ENCODE data around the gene UST.
A peak's percentile ranks its signal among the peaks of the same experiment; 100 is the strongest.

The UST gene

GRCh38 chr6:148824291-148824690 is 77.5 kb downstream of the UST start:
- no peaks in the 10 kb centered on the region for H3K27me3 Mint-ChIP-seq
- peak overlapping the region; percentile 17 for H3K27ac Mint-ChIP-seq
- no peak overlapping the region for H3K4me3 Mint-ChIP-seq
- H3K4me1 Mint-ChIP-seq = peaks cover 45% of the 10 kb centered on the region
- H3K36me3 Mint-ChIP-seq = no peaks in the 10 kb centered on the region
- H3K9me3 Mint-ChIP-seq = peaks cover 3% of the 10 kb centered on the region
- no peak for ATAC-seq

GRCh38 chr6:148824960-148825359 is 78.1 kb downstream of the UST start:
- Mint-ChIP-seq H3K36me3 (no peaks in the 10 kb centered on the region), H3K27ac (peak overlapping the region; percentile 31), H3K9me3 (peaks cover 3% of the 10 kb centered on the region), H3K4me3 (no peak overlapping the region), H3K27me3 (no peaks in the 10 kb centered on the region), H3K4me1 (peaks cover 47% of the 10 kb centered on the region)
- no peak for ATAC-seq

DNA sequence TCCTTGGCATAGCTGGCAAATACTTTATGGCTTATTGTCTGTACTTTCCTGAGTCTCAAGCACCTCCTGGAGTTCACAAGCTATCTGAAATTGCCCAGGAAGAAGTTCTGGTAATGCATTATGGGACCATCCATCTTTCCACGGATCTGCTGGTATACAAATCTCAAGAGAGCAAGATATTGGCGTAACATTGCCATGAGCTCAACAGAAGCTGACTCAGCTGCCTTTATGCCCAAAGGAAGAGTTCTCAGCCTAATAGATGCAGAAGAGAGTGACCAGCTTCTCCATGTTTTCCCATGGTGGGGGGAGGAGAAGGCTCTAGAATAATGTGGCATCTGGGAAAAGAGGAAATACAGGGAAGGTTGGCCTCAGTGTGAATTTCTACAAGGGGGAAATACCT is 78.7 kb downstream of the UST start:
- Mint-ChIP-seq H3K27me3 (no peaks in the 10 kb centered on the region), H3K9me3 (peaks cover 3% of the 10 kb centered on the region), H3K4me1 (peaks cover 51% of the 10 kb centered on the region), H3K4me3 (no peak overlapping the region), H3K27ac (no peak overlapping the region), H3K36me3 (no peaks in the 10 kb centered on the region)
- no peak for ATAC-seq

DNA sequence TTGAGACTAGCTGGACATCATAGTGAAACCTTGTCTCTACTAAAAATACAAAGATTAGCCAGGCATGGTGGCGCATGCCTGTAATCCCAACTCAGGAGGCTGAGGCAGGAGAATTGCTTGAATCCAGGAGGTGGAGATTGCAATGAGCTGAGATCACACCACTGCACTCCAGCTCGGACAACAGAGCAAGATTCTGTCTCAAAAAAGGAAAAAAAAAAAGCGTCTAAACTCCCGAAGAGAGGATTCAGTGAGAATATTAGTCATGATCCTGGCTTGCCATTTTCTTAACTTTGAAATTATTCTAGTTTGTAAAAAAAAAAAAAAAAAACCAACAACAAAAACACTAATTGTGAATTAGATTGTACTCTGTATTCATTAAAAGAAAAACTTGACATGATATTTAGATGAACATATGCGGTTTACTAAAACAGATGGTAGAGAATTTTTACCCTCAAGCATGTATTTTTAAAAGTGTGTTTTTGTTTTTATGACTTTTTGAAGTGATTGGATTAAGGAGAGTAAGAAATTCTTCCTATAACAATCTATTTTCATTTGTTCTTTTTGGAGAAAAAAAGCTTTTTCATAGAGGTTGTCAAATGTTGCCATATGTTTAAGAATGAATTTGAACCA is 80.7 kb downstream of the UST start:
- no peak for ATAC-seq
- H3K36me3 Mint-ChIP-seq = no peaks in the 10 kb centered on the region
- no peaks in the 10 kb centered on the region for H3K27me3 Mint-ChIP-seq
- H3K4me3 Mint-ChIP-seq = no peak overlapping the region
- no peak overlapping the region for H3K27ac Mint-ChIP-seq
- H3K4me1 Mint-ChIP-seq = peaks cover 51% of the 10 kb centered on the region
- H3K9me3 Mint-ChIP-seq = peaks cover 3% of the 10 kb centered on the region

GRCh38 chr6:148828047-148828446 is 81.2 kb downstream of the UST start:
- no peak for ATAC-seq
- Mint-ChIP-seq H3K4me1 (peaks cover 45% of the 10 kb centered on the region), H3K27ac (no peak overlapping the region), H3K36me3 (no peaks in the 10 kb centered on the region), H3K9me3 (peaks cover 3% of the 10 kb centered on the region), H3K4me3 (no peak overlapping the region), H3K27me3 (no peaks in the 10 kb centered on the region)

DNA sequence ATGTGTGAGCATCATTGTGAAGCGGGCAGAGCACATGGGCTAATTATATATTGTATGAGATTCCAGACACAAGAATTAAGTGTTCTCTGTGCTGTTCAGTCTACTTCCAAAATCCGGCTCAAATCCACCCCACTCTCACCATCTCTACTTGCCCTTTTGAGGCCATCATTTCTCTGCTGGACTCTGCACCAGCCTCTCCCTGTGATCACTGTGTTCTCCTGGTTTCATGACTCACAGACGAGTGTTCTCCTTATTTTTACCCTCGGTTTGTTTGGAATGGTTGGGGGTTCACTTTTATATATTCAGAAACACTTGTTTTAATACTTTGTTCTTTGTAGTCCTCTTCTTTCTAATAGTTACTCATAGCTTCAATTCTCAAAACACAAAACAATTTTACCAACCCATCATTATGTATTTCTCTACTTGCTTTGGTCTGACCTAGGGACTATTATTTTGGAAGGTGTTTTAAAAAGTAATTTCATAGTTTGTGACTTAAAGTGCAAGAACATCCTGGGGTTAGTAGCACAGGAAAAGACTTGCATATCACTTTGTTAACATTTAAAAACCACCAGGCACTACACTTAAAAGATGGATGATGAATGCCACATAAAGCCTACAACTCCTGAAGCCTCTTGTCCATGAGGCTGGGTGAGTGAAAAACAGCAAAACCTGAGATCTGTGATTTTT is 82.7 kb downstream of the UST start:
- Mint-ChIP-seq H3K4me3 (no peak overlapping the region), H3K9me3 (peaks cover 3% of the 10 kb centered on the region), H3K27me3 (no peaks in the 10 kb centered on the region), H3K36me3 (no peaks in the 10 kb centered on the region), H3K4me1 (peaks cover 37% of the 10 kb centered on the region), H3K27ac (peak overlapping the region; percentile 17)
- no peak for ATAC-seq

DNA sequence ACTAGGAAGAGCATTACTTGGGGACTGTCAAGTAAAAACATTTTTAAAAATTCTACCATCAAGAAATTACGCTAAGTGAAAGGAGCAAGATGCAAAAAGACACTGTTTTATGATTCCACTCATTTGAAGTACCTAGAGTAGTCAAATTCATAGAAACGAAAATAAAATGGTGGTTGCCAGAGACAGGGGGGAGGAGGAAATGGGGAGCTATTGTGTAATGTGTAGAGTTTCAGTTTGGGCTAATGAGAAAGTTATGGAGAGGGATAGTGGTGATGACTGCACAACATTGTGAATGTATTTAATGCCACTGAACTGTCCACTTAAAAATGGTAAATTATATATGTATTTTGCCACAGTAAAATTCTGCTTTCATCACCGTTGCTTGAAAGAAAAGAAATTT is 83.8 kb downstream of the UST start:
- peak; percentile 72 for ATAC-seq
- no peaks in the 10 kb centered on the region for H3K36me3 Mint-ChIP-seq
- peaks cover 32% of the 10 kb centered on the region for H3K4me1 Mint-ChIP-seq
- H3K27me3 Mint-ChIP-seq = no peaks in the 10 kb centered on the region
- peak overlapping the region; percentile 88 for H3K4me3 Mint-ChIP-seq
- no peaks in the 10 kb centered on the region for H3K9me3 Mint-ChIP-seq
- peak overlapping the region; percentile 83 for H3K27ac Mint-ChIP-seq

GRCh38 chr6:148831064-148831463 is 84.2 kb downstream of the UST start:
- H3K36me3 Mint-ChIP-seq = no peaks in the 10 kb centered on the region
- ATAC-seq = peak; percentile 93

GRCh38 chr6:148831531-148831930 is 84.7 kb downstream of the UST start:
- H3K9me3 Mint-ChIP-seq = no peaks in the 10 kb centered on the region
- no peaks in the 10 kb centered on the region for H3K27me3 Mint-ChIP-seq
- H3K27ac Mint-ChIP-seq = peak overlapping the region; percentile 83
- H3K36me3 Mint-ChIP-seq = no peaks in the 10 kb centered on the region
- no peak for ATAC-seq
- H3K4me1 Mint-ChIP-seq = peaks cover 38% of the 10 kb centered on the region
- no peak overlapping the region for H3K4me3 Mint-ChIP-seq

More at GRCh38 chr6:148831064-148831463, 84.2 kb downstream of the UST start:
- Mint-ChIP-seq H3K4me1 (peaks cover 33% of the 10 kb centered on the region), H3K4me3 (peak overlapping the region; percentile 88), H3K27ac (peak overlapping the region; percentile 83), H3K9me3 (no peaks in the 10 kb centered on the region), H3K27me3 (no peaks in the 10 kb centered on the region)

DNA sequence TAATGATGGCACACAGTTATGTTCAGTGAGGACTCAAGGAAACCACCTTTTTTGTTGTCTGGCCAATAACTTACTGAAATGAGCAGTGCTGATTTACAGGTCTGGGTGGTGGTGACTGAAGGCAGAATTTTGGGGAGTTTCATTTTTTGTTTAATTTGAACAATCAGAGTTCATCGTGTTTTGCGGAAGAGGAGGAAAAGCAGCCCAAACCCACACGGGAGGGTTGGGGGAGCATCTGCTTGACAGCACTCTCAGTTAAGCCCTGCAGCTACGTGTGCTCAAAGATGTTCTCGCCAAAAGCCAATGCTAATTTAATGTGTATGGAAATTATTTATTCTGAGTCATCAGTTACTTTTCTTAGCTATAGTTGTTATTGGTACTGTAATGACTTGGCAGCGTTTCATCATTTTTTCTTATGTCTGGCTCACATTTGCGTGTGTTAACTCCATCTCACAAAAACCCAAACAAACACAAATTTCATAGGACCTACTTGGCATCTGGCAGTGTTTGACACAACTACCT is 89.2 kb downstream of the UST start:
- peak; percentile 74 for ATAC-seq
- Mint-ChIP-seq H3K4me3 (peak overlapping the region; percentile 48), H3K9me3 (no peaks in the 10 kb centered on the region), H3K27ac (peak overlapping the region; percentile 82), H3K36me3 (no peaks in the 10 kb centered on the region), H3K27me3 (no peaks in the 10 kb centered on the region), H3K4me1 (peaks cover 44% of the 10 kb centered on the region)

GRCh38 chr6:148836751-148837150 is 89.9 kb downstream of the UST start:
- Mint-ChIP-seq H3K27ac (peak overlapping the region; percentile 82), H3K9me3 (no peaks in the 10 kb centered on the region), H3K4me1 (peaks cover 43% of the 10 kb centered on the region), H3K27me3 (no peaks in the 10 kb centered on the region), H3K4me3 (no peak overlapping the region), H3K36me3 (no peaks in the 10 kb centered on the region)
- no peak for ATAC-seq

DNA sequence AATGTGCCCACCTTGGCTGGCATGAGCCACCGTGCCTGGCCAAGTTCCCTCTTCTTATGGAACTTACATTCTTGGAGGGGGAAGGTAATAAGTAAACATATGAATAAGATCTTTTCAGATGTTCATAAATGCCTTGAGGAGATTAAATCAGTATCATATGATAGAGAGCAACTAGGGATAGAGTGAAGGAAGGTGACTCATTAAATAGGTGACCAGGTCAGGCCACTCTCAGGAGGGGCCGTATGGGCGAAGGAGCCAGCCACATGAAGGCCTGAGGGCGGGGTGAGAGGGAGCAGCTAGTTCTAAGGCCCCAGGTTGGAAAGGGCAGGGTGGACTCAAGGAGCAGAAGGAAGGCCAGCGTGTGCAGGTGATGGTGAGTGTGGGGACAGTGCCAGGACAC is 91.1 kb downstream of the UST start:
- H3K36me3 Mint-ChIP-seq = no peaks in the 10 kb centered on the region
- H3K4me1 Mint-ChIP-seq = peaks cover 49% of the 10 kb centered on the region
- no peaks in the 10 kb centered on the region for H3K9me3 Mint-ChIP-seq
- H3K4me3 Mint-ChIP-seq = no peak overlapping the region
- no peaks in the 10 kb centered on the region for H3K27me3 Mint-ChIP-seq
- ATAC-seq = no peak
- peak overlapping the region; percentile 53 for H3K27ac Mint-ChIP-seq

DNA sequence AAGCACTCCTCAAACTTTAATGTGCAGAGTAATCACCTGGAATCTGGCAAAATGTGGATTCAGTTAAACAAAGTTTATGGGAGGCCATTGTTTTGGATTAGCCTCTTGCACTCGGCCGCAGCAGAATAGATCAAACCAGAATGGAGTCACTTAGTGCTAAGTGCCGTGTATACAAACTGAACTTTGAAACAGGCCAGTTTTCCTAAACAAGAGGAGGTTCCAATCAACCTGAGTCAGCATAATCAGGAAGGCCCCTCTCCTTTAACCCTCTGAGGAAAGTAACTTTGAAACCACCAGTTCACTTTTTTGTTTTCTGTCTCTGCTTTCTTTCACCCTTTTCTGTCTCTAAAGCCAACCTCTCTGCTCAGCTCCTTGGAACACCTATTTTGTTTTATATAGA is 92.2 kb downstream of the UST start:
- no peaks in the 10 kb centered on the region for H3K9me3 Mint-ChIP-seq
- peak overlapping the region; percentile 53 for H3K27ac Mint-ChIP-seq
- H3K4me1 Mint-ChIP-seq = peaks cover 49% of the 10 kb centered on the region
- no peak overlapping the region for H3K4me3 Mint-ChIP-seq
- no peak for ATAC-seq
- no peaks in the 10 kb centered on the region for H3K27me3 Mint-ChIP-seq
- no peaks in the 10 kb centered on the region for H3K36me3 Mint-ChIP-seq

DNA sequence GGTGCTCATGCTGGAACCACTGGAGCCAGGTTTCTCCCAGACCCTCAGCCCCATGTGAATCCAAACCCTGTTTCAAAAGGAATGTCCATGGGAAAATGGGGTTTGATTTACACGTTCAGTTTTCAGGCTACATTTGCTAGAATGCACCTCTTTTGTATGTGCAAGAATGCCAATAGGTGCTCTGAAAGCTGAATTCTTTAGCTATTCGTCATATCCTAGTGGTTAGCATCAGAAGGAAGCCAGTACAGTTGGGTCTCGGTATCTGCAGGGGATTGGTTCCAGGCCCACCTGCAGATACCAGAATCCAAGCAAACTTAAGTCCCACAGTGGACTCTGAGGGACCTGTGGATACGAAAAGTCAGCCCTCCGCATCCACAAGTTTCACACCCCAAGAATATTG is 93.4 kb downstream of the UST start:
- Mint-ChIP-seq H3K4me3 (no peak overlapping the region), H3K27ac (no peak overlapping the region), H3K4me1 (peaks cover 44% of the 10 kb centered on the region), H3K27me3 (no peaks in the 10 kb centered on the region), H3K36me3 (no peaks in the 10 kb centered on the region), H3K9me3 (peaks cover 2% of the 10 kb centered on the region)
- no peak for ATAC-seq

DNA sequence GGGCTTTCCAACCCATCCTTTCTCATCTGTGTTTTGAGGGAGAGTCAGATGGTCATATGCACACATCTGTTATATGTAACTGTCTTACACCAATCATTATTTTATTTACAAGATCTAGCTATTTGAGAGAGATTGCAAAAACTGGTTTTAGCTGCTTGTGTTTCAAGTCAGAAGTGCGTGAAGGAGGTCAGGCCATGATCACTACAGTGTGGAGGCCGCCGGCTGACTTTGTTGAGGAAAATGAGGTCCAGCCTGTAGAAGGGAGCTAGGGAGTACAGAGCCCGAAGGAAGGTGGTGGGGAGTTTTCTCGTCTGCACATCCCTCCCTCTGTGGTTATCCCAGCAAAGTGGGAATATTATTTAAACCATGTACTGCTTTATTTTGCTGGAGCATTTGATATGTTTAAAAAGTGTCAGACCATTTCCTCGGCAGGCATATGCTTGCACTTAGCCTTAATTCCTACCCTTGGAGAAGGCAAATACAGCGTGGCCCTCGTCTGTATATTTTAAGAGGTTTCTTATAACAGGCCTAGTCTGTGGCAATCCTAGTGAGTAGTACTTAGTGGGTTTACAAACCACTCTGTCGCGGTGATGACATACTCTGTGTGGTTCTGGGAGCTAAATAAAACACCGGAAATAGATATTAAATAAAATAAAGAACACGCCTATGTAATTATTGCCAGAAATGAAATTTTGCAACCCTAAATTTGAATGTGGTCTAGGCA is 95.6 kb downstream of the UST start:
- Mint-ChIP-seq H3K4me1 (peaks cover 31% of the 10 kb centered on the region), H3K27ac (peak overlapping the region; percentile 9), H3K36me3 (no peaks in the 10 kb centered on the region), H3K4me3 (no peak overlapping the region), H3K27me3 (no peaks in the 10 kb centered on the region), H3K9me3 (peaks cover 2% of the 10 kb centered on the region)
- ATAC-seq = no peak

All from stimulated activated memory B cell treated with anti-CD40 and anti-IgM and Interleukin-4, amounts not matched to agents 10 μg/mL and 1 μg/mL and 100 μg/mL, for 72 hours (primary cell).